GM12878 (cell line): ENCODE data around the gene PTPRF. TPM values are rescaled to one million over a fixed set of nuclear protein-coding genes. Genes with fewer than 3 reads are reported as not detected.

Source experiments
- ATAC-seq: fragments of 200-7000 bp; cut with Tn5 transposase; 3 replicates; pipeline ENCODE4 v1.9.1; 2020; ENCODE audit warnings: mild to moderate bottlenecking, moderate library complexity
- BruUV-seq: library from RNA; stranded (reverse); fragments of 400-500 nt; replicated peaks from 2 replicates; lab custom pipeline; 2021; lab: Mats Ljungman, UMichigan
- CTCF ChIA-PET: fragments of 300-600 bp; sonication (Branson Sonifier 250); formaldehyde crosslinking; extraction: SDS; loops from one replicate; lab custom pipeline; 2021; ENCODE audit warnings: inconsistent platforms; lab: Yijun Ruan, JAX
- POLR2A ChIA-PET: fragments of 350-600 bp; formaldehyde crosslinking; extraction: SDS; loops from one replicate; lab custom pipeline; 2021; ENCODE audit warnings: inconsistent platforms; lab: Charles Lee
- RAD21 ChIA-PET: fragments of 300-600 bp; sonication (Branson Sonifier 250); formaldehyde crosslinking; loops from one replicate; lab custom pipeline; 2023; ENCODE audit warnings: antibody characterized with exemption; ENCODE audit not compliant: unreplicated experiment; lab: Charles Lee
- SMC1A ChIA-PET: fragments of 300-600 bp; sonication (Branson Sonifier 250); formaldehyde crosslinking; loops from one replicate; lab custom pipeline; 2023; ENCODE audit not compliant: unreplicated experiment, uncharacterized antibody; lab: Charles Lee
- DNase-seq: peaks from one replicate; pipeline ENCODE4 v3.0.0-alpha.2; 2011; ENCODE audit warnings: low read depth, low spot score
- FAIRE-seq: peaks from 3 replicates; lab custom pipeline; 2011; peaks lifted over from hg19 to GRCh38; lab: Jason Lieb, UNC
- H2AFZ ChIP-seq: 2 replicates; pipeline ENCODE4 v1.6.0; 2011; ENCODE audit warnings: low read depth, low read length, control low read depth; ENCODE audit not compliant: control insufficient read depth
- H3K27ac ChIP-seq: 2 replicates; pipeline ENCODE4 v1.5.1; 2011; ENCODE audit warnings: control low read depth; ENCODE audit not compliant: control insufficient read depth, insufficient read depth
- H3K27me3 ChIP-seq, 2 experiments: replicated peaks in 1 of 2; 2 replicates each; pipeline versions ENCODE4 v1.6.0 to v1.6.1; 2011; ENCODE audit warnings: low read length in 1 of 2; ENCODE audit not compliant: control insufficient read depth in 2 of 2, insufficient read depth in 2 of 2
- H3K36me3 ChIP-seq, 2 experiments: 2 replicates each; pipeline ENCODE4 v1.5.1; 2011; ENCODE audit warnings: low read length in 1 of 2; ENCODE audit not compliant: control insufficient read depth in 2 of 2, insufficient read depth in 2 of 2
- H3K4me1 ChIP-seq: 2 replicates; pipeline ENCODE4 v1.6.1; 2011; ENCODE audit warnings: mild to moderate bottlenecking, low read length, moderate library complexity, mixed read lengths; ENCODE audit not compliant: control insufficient read depth, insufficient read depth
- H3K4me2 ChIP-seq: 2 replicates; pipeline ENCODE4 v1.6.0; 2011; ENCODE audit warnings: control low read depth; ENCODE audit not compliant: control insufficient read depth, insufficient read depth
- H3K4me3 ChIP-seq: fragments of 200-600 bp; sonication (generic); 2 replicates; pipeline ENCODE4 v1.5.1; 2016
- H3K79me2 ChIP-seq: 2 replicates; pipeline ENCODE4 v1.6.0; 2011; ENCODE audit warnings: low read length; ENCODE audit not compliant: control insufficient read depth, insufficient read depth
- H3K9ac ChIP-seq: 2 replicates; pipeline ENCODE4 v1.8.0; 2011; ENCODE audit warnings: low read length, control low read depth, mixed read lengths; ENCODE audit not compliant: control insufficient read depth, insufficient read depth
- H3K9me3 ChIP-seq: replicated peaks from 3 replicates; pipeline ENCODE4 v1.5.1; 2011; ENCODE audit warnings: mild to moderate bottlenecking, low read length; ENCODE audit not compliant: control insufficient read depth, insufficient read depth
- H4K20me1 ChIP-seq: 2 replicates; pipeline ENCODE4 v1.6.0; 2011; ENCODE audit not compliant: control insufficient read depth, insufficient read depth
- ATF3 ChIP-seq: IDR thresholded peaks from 2 replicates; pipeline ENCODE4 v1.6.1; 2011; ENCODE audit warnings: low read depth, mild to moderate bottlenecking, low read length, moderate library complexity, borderline replicate concordance; ENCODE audit errors: extremely low read depth
- BRCA1 ChIP-seq: IDR thresholded peaks from 2 replicates; pipeline ENCODE4 v1.6.1; 2011; ENCODE audit warnings: low read depth, low read length, improper control_type of control experiment
- CREM ChIP-seq: IDR thresholded peaks from 2 replicates; pipeline ENCODE4 v1.6.1; 2014; ENCODE audit warnings: antibody characterized with exemption, low read depth
- E2F4 ChIP-seq: IDR thresholded peaks from 2 replicates; pipeline ENCODE4 v1.6.1; 2012; ENCODE audit warnings: low read depth, low read length, improper control_type of control experiment
- GABPA ChIP-seq: IDR thresholded peaks from 2 replicates; pipeline ENCODE4 v1.6.1; 2014; ENCODE audit warnings: antibody characterized with exemption, low read depth, mild to moderate bottlenecking, inconsistent platforms
- IRF3 ChIP-seq: fragments of 450-650 bp; IDR thresholded peaks from 2 replicates; pipeline ENCODE4 v1.6.1; 2014; ENCODE audit warnings: mild to moderate bottlenecking
- KLF5 ChIP-seq: fragments of 450-650 bp; IDR thresholded peaks from 2 replicates; pipeline ENCODE4 v1.6.1; 2014; ENCODE audit warnings: mild to moderate bottlenecking; ENCODE audit not compliant: partially characterized antibody
- MTA2 ChIP-seq: fragments of 450-650 bp; IDR thresholded peaks from 2 replicates; pipeline ENCODE4 v1.6.1; 2016; ENCODE audit warnings: low read depth, mild to moderate bottlenecking, moderate library complexity
- NR2F1 ChIP-seq: fragments of 450-650 bp; conservative IDR thresholded peaks from 2 replicates; pipeline ENCODE4 v1.6.1; 2017; ENCODE audit warnings: mild to moderate bottlenecking
- NRF1 ChIP-seq: conservative IDR thresholded peaks from 2 replicates; pipeline ENCODE4 v1.6.1; 2011; ENCODE audit warnings: mild to moderate bottlenecking, low read depth, low read length, improper control_type of control experiment
- PBX3 ChIP-seq: IDR thresholded peaks from 2 replicates; pipeline ENCODE4 v1.6.1; 2011; ENCODE audit warnings: mild to moderate bottlenecking, low read depth, low read length, moderate library complexity; ENCODE audit not compliant: insufficient replicate concordance
- POU2F2 ChIP-seq: IDR thresholded peaks from 3 replicates; pipeline ENCODE4 v1.6.1; 2011; ENCODE audit warnings: low read depth, mild to moderate bottlenecking, low read length, borderline replicate concordance
- RFX5 ChIP-seq: IDR thresholded peaks from 2 replicates; pipeline ENCODE4 v1.6.1; 2011; ENCODE audit warnings: low read depth, low read length, improper control_type of control experiment
- SREBF2 ChIP-seq: IDR thresholded peaks from 2 replicates; pipeline ENCODE4 v1.6.1; 2012; ENCODE audit warnings: mild to moderate bottlenecking, low read length
- SRF ChIP-seq, 2 experiments: IDR thresholded peaks; 2 replicates each; pipeline ENCODE4 v1.6.1; 2011; ENCODE audit warnings: low read depth in 2 of 2, low read length in 2 of 2, mild to moderate bottlenecking in 1 of 2, moderate library complexity in 1 of 2
- TAF1 ChIP-seq: IDR thresholded peaks from 2 replicates; pipeline ENCODE4 v1.6.1; 2011; ENCODE audit warnings: mild to moderate bottlenecking, low read depth, low read length, borderline replicate concordance
- TCF3 ChIP-seq: IDR thresholded peaks from 2 replicates; pipeline ENCODE4 v1.6.1; 2012; ENCODE audit warnings: low read depth, mild to moderate bottlenecking, low read length, borderline replicate concordance; ENCODE audit not compliant: insufficient read depth
- WRNIP1 ChIP-seq: IDR thresholded peaks from 2 replicates; pipeline ENCODE4 v1.6.1; 2011; ENCODE audit warnings: low read depth, low read length, improper control_type of control experiment, borderline replicate concordance
- YY1 ChIP-seq: IDR thresholded peaks from 2 replicates; pipeline ENCODE4 v1.6.1; 2011; ENCODE audit warnings: low read depth, mild to moderate bottlenecking, low read length
- WGBS: methylation state at CpG from one replicate; pipeline ENCODE4 v1.1.6; 2016; ENCODE audit warnings: low lambda C conversion rate; ENCODE audit not compliant: insufficient replicate concordance, insufficient coverage; ENCODE audit errors: missing lambda C conversion rate; 5-methylcytosine and 5-hydroxymethylcytosine counted together
- in situ Hi-C: fragments of 300-500 bp; cut with MboI; formaldehyde crosslinking; loops from 9 replicates; pipeline ENCODE4 v1.14.3; 2018; ENCODE audit warnings: mixed read lengths
- intact Hi-C: fragments of 100-400 bp; cut with micrococcal nuclease; formaldehyde crosslinking; loops from one replicate; pipeline ENCODE4 v1.14.2; 2022; ENCODE audit not compliant: unreplicated experiment
- polyA plus RNA-seq, 11 experiments: library from polyadenylated mRNA; depleted of rRNA in 4 of 11; unstranded in 6 of 11; stranded (reverse) in 5 of 11; fragments of >200 nt; fragmentation: Nextera tagmentation in 4 of 11; fragmentation: Illumina TruSeq in 1 of 11; extraction: Ambion mirVana in 4 of 11; extraction: Trizol in 1 of 11; gene quantifications; 1 replicate in 1 of 11; 2 replicates in 10 of 11; pipeline versions ENCODE4 v1.2.1 to v1.2.3, GENCODE V29; 2011 to 2016; ENCODE audit warnings: inconsistent platforms in 2 of 11, missing spikeins in 2 of 11, low read depth in 1 of 11
- total RNA-seq, 4 experiments: library from RNA; depleted of rRNA in 3 of 4; stranded (reverse); fragments of >200 nt in 3 of 4; fragmentation: Illumina TruSeq in 1 of 4; extraction: Trizol in 1 of 4; gene quantifications; 2 replicates each; pipeline versions ENCODE4 v1.2.1 to v1.2.3, GENCODE V29; 2013 to 2021

The PTPRF gene
- total and polyA plus RNA-seq, 10 of the 15 experiments (the other 5 are each of a cell fraction or from before 2014, with no cell fraction given), result 0.04 to 2.6 (median 0.32) TPM

GRCh38 chr1:43542527-43543458, 12.1 kb downstream of the PTPRF start:
- FAIRE-seq (no peak), ATAC-seq (no peak), DNase-seq (no peak)
- RAD21 ChIA-PET, result no interaction called here
- no peaks in the 10 kb centered on the region for H3K4me1 ChIP-seq
- intact Hi-C loops, result no loop called here
- no peaks in the 10 kb centered on the region for H3K27me3 ChIP-seq
- no peak overlapping the region for H3K4me3 ChIP-seq
- POLR2A ChIA-PET, result interaction anchor here (0.6 kb wide), 1 partner anchor 32 kb away, joined by 6 read pairs; no protein-coding TSS in a partner anchor
- no peak overlapping the region for H3K9ac ChIP-seq
- H3K9me3 ChIP-seq, result no peaks in the 10 kb centered on the region
- no TSS peak for BruUV-seq
- no peaks in the 10 kb centered on the region for H3K36me3 ChIP-seq
- CTCF ChIA-PET, result interaction anchor here (0.9 kb wide), 1 partner anchor 220 kb away, joined by 3 read pairs; no protein-coding TSS in a partner anchor
- no peak overlapping the region for H2AFZ ChIP-seq
- H4K20me1 ChIP-seq, result no peaks in the 10 kb centered on the region
- SMC1A ChIA-PET, result interaction anchor here (0.9 kb wide), 1 partner anchor 220 kb away, joined by 3 read pairs; no protein-coding TSS in a partner anchor
- H3K27ac ChIP-seq, result no peak overlapping the region
- no peak overlapping the region for H3K4me2 ChIP-seq
- WGBS, result 40% methylated on average over 15 of the region's 15 CpGs
- in situ Hi-C loops, result no loop called here
- H3K79me2 ChIP-seq, result no peaks in the 10 kb centered on the region
- TF ChIP-seq ATF3 (no peak), E2F4 (no peak), SREBF2 (no peak), NRF1 (no peak), GABPA (no peak), TAF1 (no peak), MTA2 (no peak), POU2F2 (no peak), PBX3 (no peak), RFX5 (no peak), BRCA1 (no peak), TCF3 (no peak), IRF3 (no peak), CREM (no peak), KLF5 (no peak), YY1 (no peak), SRF (IDR thresholded peaks at IDR 0.05; ENCODE audit: low read depth in 2 of 2, low read length in 2 of 2) (no peak), WRNIP1 (no peak), NR2F1 (no peak)
